B cell (primary cell): ENCODE results near the gene EHBP1.

Source experiments
- CTCF ChIP-seq: fragments of 200-600 bp; IDR thresholded peaks from one replicate; pipeline ENCODE4 v1.8.0; 2022; ENCODE audit warnings: antibody characterized with exemption, mild to moderate bottlenecking
- EZH2 ChIP-seq: IDR thresholded peaks from 2 replicates; pipeline ENCODE4 v1.6.1; 2012; ENCODE audit warnings: borderline replicate concordance, low read depth, mild to moderate bottlenecking, moderate library complexity, low read length; ENCODE audit not compliant: insufficient read depth, poor library complexity, severe bottlenecking

DNA sequence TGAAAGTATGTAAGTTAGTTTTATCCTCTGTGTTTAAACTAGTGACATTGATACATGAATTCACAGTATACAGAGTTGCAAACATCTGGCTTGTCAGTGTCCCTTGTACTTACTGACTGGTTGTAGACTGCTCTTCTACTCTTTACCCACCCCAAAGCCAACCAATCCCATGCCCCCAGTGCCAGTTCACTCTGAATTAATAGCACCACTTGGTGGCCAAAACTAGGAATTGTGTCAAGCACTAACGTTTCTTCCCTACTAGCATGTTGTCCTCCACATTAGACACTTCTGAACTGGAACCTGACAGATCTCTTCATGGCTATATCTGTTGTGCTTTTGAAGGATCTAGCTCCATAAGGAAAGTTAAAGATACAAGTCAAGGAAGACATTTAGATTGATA is 317.9 kb downstream of the EHBP1 start:
- TF ChIP-seq CTCF: no peak
- no peak for TF ChIP-seq EZH2
